ENCODE measurements around the gene CTIF.

The CTIF gene

DNA sequence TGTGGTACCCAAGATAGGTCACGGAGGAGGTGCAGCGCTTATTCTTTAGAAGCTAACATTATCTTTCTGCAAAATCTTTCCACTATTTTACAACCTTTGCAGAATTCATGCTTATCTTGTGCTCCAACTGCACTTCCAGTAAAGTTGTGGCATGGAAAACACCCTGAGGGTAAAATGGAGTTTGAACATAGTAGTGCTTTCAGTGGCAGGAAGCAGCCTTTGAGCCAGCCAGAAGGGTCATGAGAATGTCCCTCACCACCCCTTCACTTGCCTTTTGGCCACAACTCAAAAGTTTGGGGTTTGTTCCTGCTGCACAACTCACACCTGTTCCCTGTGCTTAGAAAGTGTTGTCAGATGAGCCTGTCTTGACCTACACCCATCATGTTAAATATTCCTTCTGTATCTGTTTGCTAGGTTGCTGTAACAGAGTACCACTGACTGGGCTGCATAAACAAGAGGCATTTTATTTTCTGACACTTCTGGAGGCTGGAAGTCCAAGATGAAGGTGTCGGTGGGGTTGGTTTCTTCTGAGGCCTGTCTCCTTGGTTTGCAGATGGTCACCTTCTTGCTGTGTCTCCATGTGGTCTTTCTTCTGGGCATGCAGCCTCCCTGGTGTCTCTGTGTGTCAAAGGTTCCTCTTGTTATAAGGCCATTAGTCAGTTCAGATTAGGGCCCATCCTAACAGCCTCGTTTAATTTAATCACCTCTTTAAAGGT is 217.8 kb downstream of the CTIF start:
- H3K9me3 ChIP-seq = no peaks in the 10 kb centered on the region
- no peak for DNase-seq
- H3K36me3 ChIP-seq = no peaks in the 10 kb centered on the region
- H3K4me1 ChIP-seq = peaks cover 16% of the 10 kb centered on the region
- H3K27me3 ChIP-seq = no peaks in the 10 kb centered on the region
- TF ChIP-seq CTCF (IDR thresholded peaks at IDR 0.05; ENCODE audit: low read depth, low read length) = no peak
- no peak overlapping the region for H3K4me3 ChIP-seq (ENCODE audit: low read depth, low read length)

GRCh38 chr18:48757367-48757766 is 218.5 kb downstream of the CTIF start:
- no peak for DNase-seq
- Histone ChIP-seq H3K4me1 (peaks cover 10% of the 10 kb centered on the region; the same call in 1 of the 2 replicates), H3K27me3 (no peaks in the 10 kb centered on the region), H3K36me3 (no peaks in the 10 kb centered on the region), H3K4me3 (ENCODE audit: low read depth, low read length) (no peak overlapping the region), H3K9me3 (no peaks in the 10 kb centered on the region)
- no peak for TF ChIP-seq CTCF (IDR thresholded peaks at IDR 0.05; ENCODE audit: low read depth, low read length)

DNA sequence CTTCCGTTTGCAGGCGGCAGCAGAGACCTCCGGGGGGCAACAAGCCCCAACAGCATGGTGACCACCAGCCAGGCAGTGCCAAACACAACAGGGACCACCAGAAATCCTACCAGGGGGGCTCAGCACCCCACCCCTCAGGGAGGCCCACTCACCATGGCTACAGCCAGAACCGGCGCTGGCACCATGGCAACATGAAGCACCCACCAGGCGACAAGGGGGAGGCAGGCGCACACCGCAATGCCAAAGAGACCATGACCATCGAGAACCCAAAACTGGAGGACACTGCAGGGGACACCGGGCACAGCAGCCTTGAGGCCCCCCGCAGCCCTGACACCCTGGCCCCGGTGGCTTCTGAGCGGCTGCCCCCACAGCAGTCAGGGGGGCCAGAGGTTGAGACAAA is 219.1 kb downstream of the CTIF start:
- DNase-seq = no peak
- no peaks in the 10 kb centered on the region for H3K36me3 ChIP-seq
- TF ChIP-seq CTCF (IDR thresholded peaks at IDR 0.05; ENCODE audit: low read depth, low read length) = no peak
- H3K4me3 ChIP-seq (ENCODE audit: low read depth, low read length) = no peak overlapping the region
- H3K9me3 ChIP-seq = no peaks in the 10 kb centered on the region
- no peaks in the 10 kb centered on the region for H3K27me3 ChIP-seq
- peaks cover 8% of the 10 kb centered on the region; the same call in 1 of the 2 replicates for H3K4me1 ChIP-seq

- H3K36me3 ChIP-seq = no peaks in the 10 kb centered on the region
- no peak for TF ChIP-seq CTCF (IDR thresholded peaks at IDR 0.05; ENCODE audit: low read depth, low read length)
Measured at GRCh38 chr18:48761582-48761981, 222.8 kb downstream of the CTIF start.

DNA sequence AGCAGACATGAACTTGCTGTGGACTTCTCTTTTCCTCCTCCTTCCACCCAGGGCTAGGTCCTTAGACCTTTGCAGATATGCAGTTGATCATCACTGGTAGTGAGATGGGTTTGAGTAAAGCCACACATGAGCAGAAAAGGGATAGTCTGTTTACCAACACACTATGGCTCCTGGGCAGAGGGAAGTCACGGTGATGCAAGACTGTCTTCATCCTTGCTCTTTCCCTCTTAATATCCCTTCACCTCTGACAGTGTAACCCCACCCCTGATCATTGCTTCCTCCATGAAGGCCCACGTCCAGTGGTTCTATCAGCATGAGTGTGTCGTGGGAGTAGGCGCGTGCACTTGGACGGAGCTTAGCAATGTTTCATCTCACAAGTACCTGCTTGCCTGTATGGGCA is 223.2 kb downstream of the CTIF start:
- no peak for DNase-seq
- no peaks in the 10 kb centered on the region for H3K27me3 ChIP-seq
- no peaks in the 10 kb centered on the region for H3K9me3 ChIP-seq
- TF ChIP-seq CTCF (IDR thresholded peaks at IDR 0.05; ENCODE audit: low read depth, low read length) = no peak
- H3K36me3 ChIP-seq = no peaks in the 10 kb centered on the region
- peaks cover 1% of the 10 kb centered on the region; the same call in 1 of the 2 replicates for H3K4me1 ChIP-seq
- H3K4me3 ChIP-seq (ENCODE audit: low read depth, low read length) = no peak overlapping the region

More at GRCh38 chr18:48761582-48761981, 222.8 kb downstream of the CTIF start:
- Histone ChIP-seq H3K9me3 (no peaks in the 10 kb centered on the region), H3K4me3 (ENCODE audit: low read depth, low read length) (no peak overlapping the region), H3K27me3 (no peaks in the 10 kb centered on the region), H3K4me1 (peaks cover 6% of the 10 kb centered on the region; the same call in 1 of the 2 replicates)
- DNase-seq = no peak

Measured in BE2C (cell line).